DND-41 (cell line): ENCODE data around the gene GDPD4.

Source experiments
- ATAC-seq: fragments of 200-7000 bp; cut with Tn5 transposase; 3 replicates; pipeline ENCODE4 v1.9.1; 2021; ENCODE audit warnings: low read depth; ENCODE audit not compliant: insufficient read depth
- DNase-seq: peaks from one replicate; pipeline ENCODE4 v3.0.0-alpha.2; 2020
- H2AFZ ChIP-seq: 2 replicates; pipeline ENCODE4 v1.6.0; 2012; ENCODE audit warnings: low read depth, low read length
- H3K27ac ChIP-seq: 2 replicates; pipeline ENCODE4 v1.5.1; 2012; ENCODE audit warnings: low read length, inconsistent platforms
- H3K27me3 ChIP-seq: fragments of 200-600 bp; sonication (generic); 2 replicates; pipeline ENCODE4 v1.6.0; 2012; ENCODE audit warnings: low read length, mild to moderate bottlenecking, inconsistent platforms; ENCODE audit not compliant: insufficient read depth, poor library complexity
- H3K36me3 ChIP-seq: 2 replicates; pipeline ENCODE4 v1.5.1; 2012; ENCODE audit warnings: low read length, inconsistent platforms; ENCODE audit not compliant: insufficient read depth
- H3K4me1 ChIP-seq: 2 replicates; pipeline ENCODE4 v1.5.1; 2012; ENCODE audit warnings: mild to moderate bottlenecking, low read length; ENCODE audit not compliant: insufficient read depth
- H3K4me2 ChIP-seq: 2 replicates; pipeline ENCODE4 v1.6.0; 2012; ENCODE audit warnings: mild to moderate bottlenecking, moderate library complexity, low read length, inconsistent platforms; ENCODE audit not compliant: insufficient read depth
- H3K4me3 ChIP-seq, 2 experiments: fragments of 200-600 bp in 1 of 2; shearing (Covaris generic) in 1 of 2; 2 replicates each; pipeline ENCODE4 v1.5.1; 2012 to 2016; ENCODE audit warnings: inconsistent platforms in 2 of 2, low read length in 2 of 2, mild to moderate bottlenecking in 2 of 2, low read depth in 1 of 2, moderate library complexity in 1 of 2
- H3K79me2 ChIP-seq: 2 replicates; pipeline ENCODE4 v1.6.0; 2012; ENCODE audit warnings: low read length, inconsistent platforms; ENCODE audit not compliant: insufficient read depth
- H3K9ac ChIP-seq: 2 replicates; pipeline ENCODE4 v1.6.0; 2012; ENCODE audit warnings: low read depth, mild to moderate bottlenecking, inconsistent platforms, low read length, moderate library complexity
- H3K9me3 ChIP-seq: 2 replicates; pipeline ENCODE4 v1.5.1; 2012; ENCODE audit warnings: low read length, moderate library complexity, mild to moderate bottlenecking, inconsistent platforms; ENCODE audit not compliant: insufficient read depth, severe bottlenecking
- H4K20me1 ChIP-seq: 2 replicates; pipeline ENCODE4 v1.6.0; 2012; ENCODE audit warnings: low read length; ENCODE audit not compliant: insufficient read depth
- CTCF ChIP-seq: IDR thresholded peaks from 2 replicates; pipeline ENCODE4 v1.5.1; 2012; ENCODE audit warnings: borderline replicate concordance, low read length, moderate library complexity, mild to moderate bottlenecking; ENCODE audit not compliant: poor library complexity, severe bottlenecking; ENCODE audit errors: extremely low read depth
- EZH2 ChIP-seq: IDR thresholded peaks from 3 replicates; pipeline ENCODE4 v1.6.1; 2012; ENCODE audit warnings: borderline replicate concordance, low read depth, mild to moderate bottlenecking, moderate library complexity, low read length, inconsistent platforms; ENCODE audit not compliant: severe bottlenecking

The GDPD4 gene

GRCh38 chr11:77266766-77267165 is 34.7 kb downstream of the GDPD4 start:
- H3K27me3 ChIP-seq, result peaks cover 7% of the 10 kb centered on the region
- H3K9ac ChIP-seq, result no peak overlapping the region
- no peak overlapping the region for H3K4me2 ChIP-seq
- H3K4me1 ChIP-seq, result no peaks in the 10 kb centered on the region
- ATAC-seq (no peak), DNase-seq (no peak)
- H3K27ac ChIP-seq, result no peak overlapping the region
- no peaks in the 10 kb centered on the region for H3K79me2 ChIP-seq
- no peaks in the 10 kb centered on the region for H4K20me1 ChIP-seq
- no peak overlapping the region for H3K4me3 ChIP-seq
- H3K9me3 ChIP-seq, result peaks cover 5% of the 10 kb centered on the region
- H3K36me3 ChIP-seq, result no peaks in the 10 kb centered on the region
- no peak overlapping the region for H2AFZ ChIP-seq
- TF ChIP-seq EZH2 (no peak), CTCF (no peak)

GRCh38 chr11:77262803-77263202 is 38.7 kb downstream of the GDPD4 start:
- no peak overlapping the region for H2AFZ ChIP-seq
- H3K9ac ChIP-seq, result no peak overlapping the region
- ATAC-seq, result no peak

GRCh38 chr11:77259641-77260040 is 41.8 kb downstream of the GDPD4 start:
- Histone ChIP-seq H3K4me3 (no peak overlapping the region), H3K9me3 (peaks cover 5% of the 10 kb centered on the region), H3K27me3 (peaks cover 6% of the 10 kb centered on the region), H3K9ac (no peak overlapping the region), H3K27ac (no peak overlapping the region), H3K36me3 (no peaks in the 10 kb centered on the region), H3K79me2 (no peaks in the 10 kb centered on the region), H3K4me1 (no peaks in the 10 kb centered on the region), H4K20me1 (no peaks in the 10 kb centered on the region), H3K4me2 (no peak overlapping the region), H2AFZ (no peak overlapping the region)
- no peak for ATAC-seq
- TF ChIP-seq CTCF, result no peak
- TF ChIP-seq EZH2, result no peak
- no peak for DNase-seq

More at GRCh38 chr11:77262803-77263202, 38.7 kb downstream of the GDPD4 start:
- DNase-seq, result no peak
- no peaks in the 10 kb centered on the region for H3K36me3 ChIP-seq
- no peak overlapping the region for H3K4me3 ChIP-seq
- H3K27ac ChIP-seq, result no peak overlapping the region
- TF ChIP-seq EZH2 (no peak), CTCF (no peak)
- no peaks in the 10 kb centered on the region for H4K20me1 ChIP-seq
- no peaks in the 10 kb centered on the region for H3K79me2 ChIP-seq
- peaks cover 5% of the 10 kb centered on the region for H3K9me3 ChIP-seq
- no peak overlapping the region for H3K4me2 ChIP-seq
- no peaks in the 10 kb centered on the region for H3K4me1 ChIP-seq
- H3K27me3 ChIP-seq, result peaks cover 6% of the 10 kb centered on the region

GRCh38 chr11:77253690-77254089 is 47.8 kb downstream of the GDPD4 start:
- ATAC-seq (no peak), DNase-seq (no peak)
- TF ChIP-seq EZH2, result no peak
- TF ChIP-seq CTCF, result no peak
- Histone ChIP-seq H3K27me3 (peaks cover 7% of the 10 kb centered on the region), H4K20me1 (no peaks in the 10 kb centered on the region), H3K79me2 (no peaks in the 10 kb centered on the region), H3K4me3 (no peak overlapping the region), H3K9me3 (no peaks in the 10 kb centered on the region), H3K36me3 (no peaks in the 10 kb centered on the region), H3K4me2 (no peak overlapping the region), H3K9ac (no peak overlapping the region), H2AFZ (no peak overlapping the region), H3K27ac (no peak overlapping the region), H3K4me1 (no peaks in the 10 kb centered on the region)
